OCI-LY7 (cell line): ENCODE measurements around the gene C10orf143. TPM values are rescaled to one million over a fixed set of nuclear protein-coding genes. Genes with fewer than 3 reads are reported as not detected.
A peak's percentile ranks its signal among the peaks of the same experiment; 100 is the strongest.
"Not testable (repeated sequence)": the region's sequence is repeated elsewhere in the genome, so short reads cannot be mapped to it uniquely, and the experiment has no call there.

ENCODE experiments used
- BruUV-seq: library from RNA; stranded (reverse); fragments of 400-500 nt; replicated peaks from 2 replicates; lab custom pipeline; 2021; lab: Mats Ljungman, UMichigan
- CTCF ChIA-PET: fragments of 300-600 bp; sonication (Branson Sonifier 250); formaldehyde crosslinking; loops from one replicate; lab custom pipeline; 2022; ENCODE audit warnings: antibody characterized with exemption; ENCODE audit not compliant: unreplicated experiment; lab: Charles Lee
- POLR2A ChIA-PET: fragments of 300-600 bp; sonication (Branson Sonifier 250); formaldehyde crosslinking; loops from one replicate; lab custom pipeline; 2022; ENCODE audit warnings: antibody characterized with exemption; lab: Charles Lee
- DNase-seq: peaks from one replicate; pipeline ENCODE4 v3.0.0-alpha.2; 2015; ENCODE audit warnings: low spot score
- H2AFZ ChIP-seq: fragments of 200-600 bp; sonication (generic), shearing (Covaris generic); 2 replicates; pipeline ENCODE4 v1.6.1; 2014; ENCODE audit warnings: mild to moderate bottlenecking, antibody characterized with exemption, low read length, moderate library complexity
- H3K27ac ChIP-seq: fragments of 200-600 bp; sonication (generic); 2 replicates; pipeline ENCODE4 v1.5.1; 2014; ENCODE audit warnings: mixed run types, low read depth, mild to moderate bottlenecking, moderate library complexity, low read length, inconsistent platforms; ENCODE audit not compliant: poor library complexity, severe bottlenecking
- H3K36me3 ChIP-seq: fragments of 200-600 bp; sonication (generic); 2 replicates; pipeline ENCODE4 v1.6.1; 2014; ENCODE audit warnings: mild to moderate bottlenecking, antibody characterized with exemption, low read length, moderate library complexity, mixed read lengths; ENCODE audit not compliant: insufficient read depth
- H3K4me1 ChIP-seq: fragments of 200-600 bp; sonication (generic); 2 replicates; pipeline ENCODE4 v1.5.1; 2014; ENCODE audit warnings: mild to moderate bottlenecking, low read length; ENCODE audit not compliant: insufficient read depth, poor library complexity, severe bottlenecking
- H3K4me2 ChIP-seq: fragments of 200-600 bp; sonication (generic); 2 replicates; pipeline ENCODE4 v1.6.1; 2014; ENCODE audit warnings: mild to moderate bottlenecking, low read length
- H3K4me3 ChIP-seq: fragments of 200-600 bp; sonication (generic); 2 replicates; pipeline ENCODE4 v1.5.1; 2014; ENCODE audit warnings: mild to moderate bottlenecking, low read depth, low read length; ENCODE audit not compliant: poor library complexity, severe bottlenecking
- H3K79me2 ChIP-seq: fragments of 200-600 bp; sonication (generic); 2 replicates; pipeline ENCODE4 v1.6.1; 2016; ENCODE audit warnings: low read depth, mild to moderate bottlenecking, low read length, moderate library complexity, mixed read lengths; ENCODE audit not compliant: insufficient read depth
- H3K9me2 ChIP-seq: fragments of 200-600 bp; sonication (generic); 2 replicates; pipeline ENCODE4 v1.6.1; 2016; ENCODE audit warnings: mild to moderate bottlenecking, low read length, mixed read lengths; ENCODE audit not compliant: insufficient read depth
- H3K9me3 ChIP-seq: fragments of 200-600 bp; sonication (generic); 2 replicates; pipeline ENCODE4 v1.6.1; 2014; ENCODE audit warnings: mild to moderate bottlenecking, mixed run types, low read length, mixed read lengths
- H4K20me1 ChIP-seq: fragments of 200-600 bp; sonication (generic); 2 replicates; pipeline ENCODE4 v1.6.1; 2014; ENCODE audit warnings: mild to moderate bottlenecking, antibody characterized with exemption, low read length, moderate library complexity, mixed read lengths; ENCODE audit not compliant: insufficient read depth
- EZH2phosphoT487 ChIP-seq: fragments of 200-600 bp; sonication (generic); IDR thresholded peaks from 2 replicates; pipeline ENCODE4 v1.6.1; 2018; ENCODE audit warnings: low read depth, borderline replicate concordance, mild to moderate bottlenecking, mixed run types, antibody characterized with exemption, low read length, moderate library complexity, mixed read lengths
- intact Hi-C: fragments of 100-400 bp; cut with micrococcal nuclease; formaldehyde crosslinking; loops from one replicate; pipeline ENCODE4 v1.10.0; 2022; ENCODE audit not compliant: unreplicated experiment
- total RNA-seq, 2 experiments: library from RNA; depleted of rRNA in 1 of 2; stranded (reverse); fragments of >200 nt in 1 of 2; shearing (Covaris generic) in 1 of 2; gene quantifications; 2 replicates each; pipeline ENCODE4 v1.2.3, GENCODE V29; 2014 to 2022
- TF ChIP-seq, protein P1 (sequence below): fragments of 200-600 bp; sonication (generic); conservative IDR thresholded peaks from 2 replicates; pipeline ENCODE4 v1.5.1; 2014; ENCODE audit warnings: mild to moderate bottlenecking, antibody characterized with exemption, low read length, moderate library complexity, mixed read lengths

Gene C10orf143
- total RNA-seq, 2 experiments from 2014 or later = 0.88 to 6.4 TPM

DNA sequence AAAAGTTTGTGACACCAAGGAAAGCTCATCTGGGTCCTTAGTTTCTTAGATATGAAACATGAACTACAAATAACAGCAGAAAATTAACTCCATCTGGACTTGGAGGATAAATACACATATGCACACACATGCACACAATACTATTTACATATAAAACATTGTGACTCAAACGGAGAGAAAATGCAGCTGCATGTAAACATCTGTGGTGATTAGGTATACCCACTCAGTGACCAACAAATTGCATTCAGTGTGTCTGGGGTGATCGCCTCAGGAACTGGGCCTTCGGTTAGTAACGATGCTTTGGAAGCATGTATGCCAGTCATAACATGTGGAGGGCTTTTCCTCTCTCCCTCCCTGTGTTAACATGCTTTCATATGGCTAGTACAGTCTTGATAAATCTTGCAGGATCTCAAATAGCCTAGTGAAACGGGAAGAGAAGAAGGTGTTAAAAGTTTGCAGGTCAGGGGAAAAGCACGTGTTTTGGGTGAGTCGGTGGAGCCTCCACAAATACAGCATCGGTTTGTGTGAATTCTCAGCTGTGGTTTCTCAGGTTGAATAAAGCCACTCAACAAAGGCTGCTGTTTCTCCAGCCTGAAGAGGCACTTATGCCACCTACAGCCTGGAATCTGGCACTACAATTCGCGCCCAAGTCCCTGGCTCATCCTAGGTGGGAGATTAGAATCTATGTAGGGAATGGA is 16.9 kb upstream of the C10orf143 start:
- Histone ChIP-seq H3K4me2 (no peak overlapping the region), H2AFZ (peak overlapping the region; percentile 20; the same call in 1 of the 2 replicates), H3K27ac (no peak overlapping the region), H3K4me3 (no peak overlapping the region), H3K9me3 (no peaks in the 10 kb centered on the region), H3K4me1 (no peaks in the 10 kb centered on the region), H4K20me1 (no peaks in the 10 kb centered on the region), H3K9me2 (no peaks in the 10 kb centered on the region), H3K79me2 (no peaks in the 10 kb centered on the region), H3K36me3 (no peaks in the 10 kb centered on the region)
- peak; percentile 69 for DNase-seq
- no TSS peak for BruUV-seq
- POLR2A ChIA-PET = interaction anchor here (0.6 to 1.8 kb wide), 4 partner anchors 18 to 1994 kb away, joined by 3 to 7 read pairs (median 4); no protein-coding TSS in a partner anchor
- CTCF ChIA-PET = interaction anchor here (1.5 kb wide), 2 partner anchors 14 to 16 kb away, joined by 4 read pairs; no protein-coding TSS in a partner anchor
- intact Hi-C loops = loop anchor here (1.0 to 2.0 kb wide), 2 partner anchors 238 to 1097 kb away; no protein-coding TSS in a partner anchor
- no peak for TF ChIP-seq EZH2phosphoT487
- TF ChIP-seq, protein P1, sequence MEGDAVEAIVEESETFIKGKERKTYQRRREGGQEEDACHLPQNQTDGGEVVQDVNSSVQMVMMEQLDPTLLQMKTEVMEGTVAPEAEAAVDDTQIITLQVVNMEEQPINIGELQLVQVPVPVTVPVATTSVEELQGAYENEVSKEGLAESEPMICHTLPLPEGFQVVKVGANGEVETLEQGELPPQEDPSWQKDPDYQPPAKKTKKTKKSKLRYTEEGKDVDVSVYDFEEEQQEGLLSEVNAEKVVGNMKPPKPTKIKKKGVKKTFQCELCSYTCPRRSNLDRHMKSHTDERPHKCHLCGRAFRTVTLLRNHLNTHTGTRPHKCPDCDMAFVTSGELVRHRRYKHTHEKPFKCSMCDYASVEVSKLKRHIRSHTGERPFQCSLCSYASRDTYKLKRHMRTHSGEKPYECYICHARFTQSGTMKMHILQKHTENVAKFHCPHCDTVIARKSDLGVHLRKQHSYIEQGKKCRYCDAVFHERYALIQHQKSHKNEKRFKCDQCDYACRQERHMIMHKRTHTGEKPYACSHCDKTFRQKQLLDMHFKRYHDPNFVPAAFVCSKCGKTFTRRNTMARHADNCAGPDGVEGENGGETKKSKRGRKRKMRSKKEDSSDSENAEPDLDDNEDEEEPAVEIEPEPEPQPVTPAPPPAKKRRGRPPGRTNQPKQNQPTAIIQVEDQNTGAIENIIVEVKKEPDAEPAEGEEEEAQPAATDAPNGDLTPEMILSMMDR = peak; percentile 83

DNA sequence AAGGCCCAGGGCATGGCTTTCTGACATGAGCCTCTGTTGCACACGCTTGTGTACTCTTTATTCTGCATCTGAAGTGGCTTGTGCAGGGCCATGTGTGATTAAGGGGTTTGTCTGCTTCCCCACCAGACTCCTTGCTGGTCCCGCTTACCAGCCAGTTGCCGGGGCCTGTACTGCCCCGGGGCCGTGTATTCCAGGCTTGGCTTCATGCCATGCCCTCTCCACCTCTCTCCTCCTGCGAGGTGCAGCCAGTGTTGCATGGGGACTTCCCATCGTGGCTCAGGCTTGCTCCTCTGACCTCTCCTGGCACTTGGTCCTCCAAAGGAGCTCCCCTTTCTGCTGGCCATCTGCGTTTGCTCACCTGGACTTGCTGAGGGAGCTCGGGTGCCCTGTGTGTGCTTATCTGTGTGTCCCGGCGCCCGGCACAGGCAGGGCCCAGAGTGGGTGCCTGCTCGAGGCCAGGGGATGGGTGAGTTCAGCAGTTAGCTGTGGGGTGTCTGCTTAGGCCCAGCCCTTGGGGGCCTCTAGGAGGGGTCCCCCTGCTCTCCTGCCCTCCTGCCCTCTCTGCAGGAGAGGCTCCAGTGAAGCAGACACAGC is 11.0 kb upstream of the C10orf143 start:
- no peak overlapping the region for H2AFZ ChIP-seq
- H3K4me3 ChIP-seq = no peak overlapping the region
- H3K4me1 ChIP-seq = no peaks in the 10 kb centered on the region
- TF ChIP-seq EZH2phosphoT487 = no peak
- TF ChIP-seq, protein P1 = no peak
- CTCF ChIA-PET = no interaction called here
- no peaks in the 10 kb centered on the region for H3K9me3 ChIP-seq
- no peak overlapping the region for H3K27ac ChIP-seq
- DNase-seq = no peak
- POLR2A ChIA-PET = interaction anchor here (1.0 kb wide), 1 partner anchor 15 kb away, joined by 3 read pairs; the partner anchor contains the start of gene GLRX3
- intact Hi-C loops = no loop called here
- no peaks in the 10 kb centered on the region for H3K9me2 ChIP-seq
- no peak overlapping the region for H3K4me2 ChIP-seq
- H3K79me2 ChIP-seq = no peaks in the 10 kb centered on the region
- BruUV-seq = no TSS peak
- no peaks in the 10 kb centered on the region for H3K36me3 ChIP-seq
- no peaks in the 10 kb centered on the region for H4K20me1 ChIP-seq

DNA sequence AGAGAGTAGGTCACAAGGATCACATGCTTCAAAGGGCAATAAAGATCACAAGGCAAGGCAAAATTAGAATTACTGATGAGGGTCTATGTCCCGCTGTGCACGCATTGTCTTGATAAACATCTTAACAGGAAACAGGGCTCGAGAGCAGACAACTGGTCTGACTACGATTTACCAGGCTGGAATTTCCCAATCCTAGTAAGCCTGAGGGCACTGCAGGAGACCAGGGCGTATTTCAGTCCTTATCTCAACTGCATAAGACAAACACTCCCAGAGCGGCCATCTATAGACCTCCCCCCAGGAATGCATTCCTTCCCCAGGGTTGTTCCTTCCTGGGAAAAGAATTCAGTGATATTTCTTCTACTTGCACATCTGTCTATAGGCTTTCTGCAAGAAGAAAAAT is 6.9 kb upstream of the C10orf143 start:
- H3K9me3 ChIP-seq, H3K9me2 ChIP-seq, H3K4me1 ChIP-seq, H3K4me2 ChIP-seq, H3K79me2 ChIP-seq, DNase-seq, H3K4me3 ChIP-seq, BruUV-seq, H3K27ac ChIP-seq, H2AFZ ChIP-seq, CTCF ChIA-PET, POLR2A ChIA-PET, H3K36me3 ChIP-seq, H4K20me1 ChIP-seq, intact Hi-C loops: not testable (repeated sequence)

DNA sequence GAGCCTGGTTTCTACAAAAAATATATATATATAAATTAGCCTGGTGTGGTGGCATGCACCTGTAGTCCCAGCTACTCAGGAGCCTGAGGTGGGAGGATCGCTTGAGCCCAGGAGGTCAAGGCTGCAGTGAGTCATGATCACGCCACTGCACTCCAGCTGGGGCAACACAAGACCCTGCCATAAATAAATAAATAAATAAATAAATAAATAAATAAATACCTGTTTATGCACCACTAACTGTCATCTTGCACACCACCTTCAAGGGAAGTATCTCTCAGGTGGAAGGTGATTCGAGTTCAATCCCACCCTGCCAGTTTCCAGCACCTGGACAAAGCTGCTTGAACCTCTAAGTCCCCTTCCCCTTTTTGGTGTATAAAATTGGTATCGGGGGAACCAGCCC is 6.3 kb upstream of the C10orf143 start:
- BruUV-seq, H4K20me1 ChIP-seq, H3K4me3 ChIP-seq, H3K79me2 ChIP-seq, intact Hi-C loops, H3K27ac ChIP-seq, H3K9me3 ChIP-seq, H2AFZ ChIP-seq, H3K36me3 ChIP-seq, H3K9me2 ChIP-seq, H3K4me1 ChIP-seq, H3K4me2 ChIP-seq, DNase-seq: not testable (repeated sequence)
- ChIA-PET CTCF (interaction anchor here (0.5 kb wide), 1 partner anchor 239 kb away, joined by 3 read pairs; no protein-coding TSS in a partner anchor), POLR2A (interaction anchor here (0.5 to 1.0 kb wide), 2 partner anchors 21 to 27 kb away, joined by 3 to 5 read pairs; no protein-coding TSS in a partner anchor)
